Stimulated activated naive CD4-positive, alpha-beta T cell treated with Interleukin-2 at 50 U/mL for 16 hours (primary cell): ENCODE measurements around the gene HNRNPA3.
"Not testable (repeated sequence)": the region's sequence is repeated elsewhere in the genome, so short reads cannot be mapped to it uniquely, and the experiment has no call there.

Source experiments
- DNase-seq: peaks from one replicate; lab custom pipeline; 2025; lab: John Stamatoyannopoulos, UW

The HNRNPA3 gene

GRCh38 chr2:177256026-177256425, 43.4 kb downstream of the HNRNPA3 start:
- no peak for DNase-seq

- DNase-seq: no peak
Measured at GRCh38 chr2:177256695-177257094, 44.1 kb downstream of the HNRNPA3 start.

DNA sequence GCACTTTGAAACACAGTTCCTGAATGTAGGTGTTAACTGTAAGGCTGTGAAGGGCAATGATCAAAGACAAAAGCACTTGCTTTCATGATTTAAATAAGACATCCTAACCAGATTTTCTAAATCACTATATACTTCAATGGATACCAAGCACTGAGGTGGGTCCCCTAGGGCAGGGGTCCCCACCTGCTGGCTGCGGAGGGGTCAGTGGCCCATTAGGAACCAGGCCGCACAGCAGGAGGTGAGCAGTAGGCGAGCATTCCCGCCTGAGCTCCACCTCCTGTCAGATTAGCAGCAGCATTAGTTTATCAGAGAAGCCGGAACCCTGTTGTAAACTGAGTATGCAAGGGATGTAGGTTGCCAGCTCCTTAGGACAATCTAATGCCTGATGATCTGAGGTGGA, 44.9 kb downstream of the HNRNPA3 start:
- no peak for DNase-seq

GRCh38 chr2:177258059-177258458, 45.5 kb downstream of the HNRNPA3 start:
- no peak for DNase-seq

- DNase-seq: no peak
Measured at GRCh38 chr2:177260379-177260778, 47.8 kb downstream of the HNRNPA3 start.

GRCh38 chr2:177261116-177262060, 48.8 kb downstream of the HNRNPA3 start:
- DNase-seq: no peak

- no peak for DNase-seq
Measured at GRCh38 chr2:177262092-177262491, 49.5 kb downstream of the HNRNPA3 start.

GRCh38 chr2:177262958-177263450, 50.4 kb downstream of the HNRNPA3 start:
- DNase-seq: no peak

DNA sequence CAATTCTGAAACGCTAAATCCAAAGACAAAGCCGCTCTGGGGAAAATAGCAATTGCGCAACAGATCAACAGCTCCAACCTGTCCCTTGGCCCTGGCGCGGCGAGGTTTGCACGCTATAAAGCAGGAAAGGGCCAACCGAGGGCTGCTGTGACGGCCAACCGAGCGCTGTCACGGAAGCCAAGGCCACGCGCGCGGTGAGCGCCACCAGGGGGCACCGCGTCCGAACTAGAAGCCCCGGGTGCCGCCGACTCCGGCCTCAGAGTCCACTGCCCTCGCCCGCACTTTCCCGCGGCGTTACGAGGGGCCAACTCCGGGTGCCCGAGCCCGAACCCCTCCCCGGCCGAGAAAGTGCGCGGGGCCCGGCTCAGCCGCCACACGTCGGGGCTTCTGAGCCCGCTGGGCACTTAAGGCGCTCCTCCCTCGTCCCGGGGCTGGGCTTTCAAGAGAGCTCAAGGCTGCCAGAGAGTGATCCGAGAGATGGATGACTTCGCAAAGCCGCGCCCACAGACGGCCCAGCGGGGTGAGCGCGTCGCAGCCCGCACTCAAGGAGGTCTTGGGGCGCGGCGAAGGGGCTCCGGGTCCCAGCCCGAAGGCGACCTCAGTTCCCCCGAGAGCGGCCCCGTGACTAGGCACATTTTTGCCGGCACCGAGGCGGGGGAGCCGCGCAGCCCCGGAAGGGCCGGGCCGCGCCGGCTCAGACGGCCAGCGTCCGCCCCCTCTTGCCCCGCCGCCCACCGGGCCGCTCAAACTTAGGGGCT, 51.0 kb downstream of the HNRNPA3 start:
- peak; percentile 92 for DNase-seq

GRCh38 chr2:177264209-177264692, 51.7 kb downstream of the HNRNPA3 start:
- no peak for DNase-seq

- DNase-seq: peak; percentile 96
Measured at GRCh38 chr2:177264693-177265587, 52.3 kb downstream of the HNRNPA3 start, which contains the start of gene NFE2L2. Gene NFE2L2, minus strand, starts transcription at chr2:177264727. Its CDS starts 151 bp downstream, at chr2:177264576.

DNA sequence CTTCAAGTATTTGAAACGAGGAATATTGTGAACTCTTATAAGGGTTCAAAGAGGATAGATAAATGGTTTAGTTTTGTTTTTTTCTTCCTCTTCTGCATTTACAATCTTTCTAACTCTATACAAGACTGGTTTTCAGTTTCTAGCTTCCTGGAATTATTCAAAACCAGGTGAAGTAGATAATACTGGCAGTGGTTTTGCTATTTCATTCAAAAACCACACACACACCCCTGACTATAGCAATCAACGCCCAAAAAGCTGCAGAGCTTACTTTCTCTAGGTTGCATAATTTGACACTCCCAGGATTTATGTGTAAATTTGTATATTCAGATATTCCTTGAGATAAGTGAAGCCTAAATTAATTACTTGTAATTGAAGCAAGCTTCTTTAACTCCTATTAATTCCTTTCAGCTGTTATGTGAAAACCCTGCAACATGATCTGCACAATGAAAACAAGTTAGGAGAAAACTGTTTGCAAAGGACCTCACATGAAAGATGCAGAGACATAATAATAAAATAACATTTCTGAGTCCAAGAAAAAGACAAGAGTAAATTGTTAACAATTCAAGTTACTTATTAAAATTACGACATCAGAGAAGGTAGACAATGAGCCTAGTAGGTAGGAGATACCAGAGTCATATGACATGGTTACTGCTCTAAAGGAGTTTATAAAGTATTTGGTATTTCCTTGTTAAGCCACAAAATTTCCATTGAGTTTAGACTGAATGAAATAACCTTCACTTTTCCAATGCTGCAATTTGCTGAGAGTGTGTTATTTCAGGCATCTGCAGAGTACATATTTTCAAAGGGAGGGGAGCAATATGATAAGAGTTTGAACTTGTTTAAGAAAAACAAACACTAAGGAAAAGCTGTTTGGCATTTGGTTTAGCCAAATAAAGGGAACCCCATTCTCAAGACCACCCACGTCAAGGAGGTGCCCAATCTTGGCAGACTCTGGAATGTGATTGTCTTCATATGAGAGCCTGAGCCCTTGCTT, 53.5 kb downstream of the HNRNPA3 start:
- no peak for DNase-seq

GRCh38 chr2:177266955-177267354, 54.4 kb downstream of the HNRNPA3 start:
- DNase-seq: not testable (repeated sequence)

- DNase-seq: no peak
Measured at GRCh38 chr2:177268187-177268871, 55.7 kb downstream of the HNRNPA3 start.

DNA sequence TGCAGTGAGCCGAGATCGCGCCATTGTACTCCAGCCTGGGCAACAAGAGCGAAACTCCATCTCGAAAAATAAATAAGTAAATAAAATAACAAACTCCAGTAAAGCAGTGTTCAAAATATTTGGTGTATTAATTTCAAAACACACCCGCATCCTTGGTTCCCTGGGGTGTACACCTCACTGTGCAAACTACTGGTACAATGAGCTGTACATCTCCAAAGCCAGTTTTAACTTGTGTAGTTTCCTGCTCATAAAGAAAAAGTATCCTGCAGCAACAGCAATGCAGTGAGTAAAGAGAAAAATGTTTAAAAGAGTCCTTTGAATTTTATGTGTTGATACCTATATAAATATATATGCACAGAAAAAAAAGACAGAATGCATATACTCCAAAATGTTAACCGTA, 56.3 kb downstream of the HNRNPA3 start:
- DNase-seq: no peak

GRCh38 chr2:177270531-177270930, 57.9 kb downstream of the HNRNPA3 start:
- no peak for DNase-seq

GRCh38 chr2:177271981-177272666, 59.5 kb downstream of the HNRNPA3 start:
- no peak for DNase-seq

DNA sequence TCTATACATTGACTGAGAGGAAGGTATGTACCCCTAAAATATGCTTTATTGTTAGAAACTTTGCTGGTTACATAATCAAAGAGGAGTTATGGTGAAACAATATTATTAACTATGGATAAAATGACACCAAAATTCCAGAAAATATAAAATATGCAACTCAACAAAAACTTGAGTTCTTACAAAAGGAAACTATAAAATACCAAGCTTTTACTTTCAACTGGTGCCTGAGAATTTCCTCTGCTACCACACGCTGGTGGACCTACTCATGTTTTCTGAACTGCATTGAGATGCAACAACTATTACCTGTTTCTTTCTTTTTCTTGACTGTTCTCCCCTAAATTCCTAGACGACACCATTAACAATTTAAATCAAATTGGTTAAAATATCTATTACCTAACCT, 60.2 kb downstream of the HNRNPA3 start:
- DNase-seq: no peak

- DNase-seq: no peak
Measured at GRCh38 chr2:177273408-177273807, 60.8 kb downstream of the HNRNPA3 start.
